CD8-positive, alpha-beta memory T cell (primary cell): ENCODE measurements around the gene FRS3. TPM values are rescaled to one million over a fixed set of nuclear protein-coding genes. Genes with fewer than 3 reads are reported as not detected.

ENCODE experiments used
- polyA plus RNA-seq: library from polyadenylated mRNA; unstranded; fragments of 300-500 nt; fragmentation: Illumina TruSeq; gene quantifications from one replicate; pipeline ENCODE4 v1.2.3, GENCODE V29; 2021
- total RNA-seq, 2 experiments: library from RNA; stranded (reverse); gene quantifications; one replicate each; pipeline ENCODE4 v1.2.3, GENCODE V29; 2021

Gene FRS3
- total and polyA plus RNA-seq, 3 experiments from 2014 or later, result 3.7 to 4.0 (median 4.0) TPM

Other genes with a start within 250 kb of the FRS3 start
- gene FOXP4, start 233.5 kb downstream of the FRS3 start, total RNA-seq, result 10 to 100 TPM; 22.2 to 22.3 TPM
- 1.6 TPM for gene FOXP4, start 233.5 kb downstream of the FRS3 start, polyA plus RNA-seq
- gene MDFI, start 141.4 kb downstream of the FRS3 start, total RNA-seq, result not detected
- gene MDFI, start 141.4 kb downstream of the FRS3 start, polyA plus RNA-seq, result not detected
- 10 to 100 TPM; 12.0 to 12.5 TPM for gene TFEB, start 44.3 kb downstream of the FRS3 start, total RNA-seq
- 18.8 TPM for gene TFEB, start 44.3 kb downstream of the FRS3 start, polyA plus RNA-seq
- gene PGC, start 32.5 kb downstream of the FRS3 start, total RNA-seq, result not detected
- not detected for gene PGC, start 32.5 kb downstream of the FRS3 start, polyA plus RNA-seq
- gene PRICKLE4, start 882 bp upstream of the FRS3 start, total RNA-seq, result not detected
- gene PRICKLE4, start 882 bp upstream of the FRS3 start, polyA plus RNA-seq, result not detected
- 100 to 1,000 TPM; 399 to 414 TPM for gene TOMM6, start 7.8 kb upstream of the FRS3 start, total RNA-seq
- gene TOMM6, start 7.8 kb upstream of the FRS3 start, polyA plus RNA-seq, result 376 TPM
- gene USP49, start 115.5 kb upstream of the FRS3 start, total RNA-seq, result 1 to 10 TPM; 5.0 to 5.2 TPM
- 0.59 TPM for gene USP49, start 115.5 kb upstream of the FRS3 start, polyA plus RNA-seq
- gene MED20, start 141.2 kb upstream of the FRS3 start, total RNA-seq, result 10 to 100 TPM; 18.1 to 21.1 TPM
- gene MED20, start 141.2 kb upstream of the FRS3 start, polyA plus RNA-seq, result 5.3 TPM
- gene BYSL, start 141.6 kb upstream of the FRS3 start, total RNA-seq, result 10 to 100 TPM; 80.5 to 84.4 TPM
- 5.9 TPM for gene BYSL, start 141.6 kb upstream of the FRS3 start, polyA plus RNA-seq
- 100 to 1,000 TPM; 283 to 287 TPM for gene CCND3, start 161.9 kb upstream of the FRS3 start, total RNA-seq
- gene CCND3, start 161.9 kb upstream of the FRS3 start, polyA plus RNA-seq, result 648 TPM